GM21360 (cell line): ENCODE data around the gene FRS2.
"Not testable (repeated sequence)": the region's sequence is repeated elsewhere in the genome, so short reads cannot be mapped to it uniquely, and the experiment has no call there.

Experiments used
- ATAC-seq: cut with Tn5 transposase; IDR thresholded peaks from one replicate; pipeline ENCODE4 v1.9.1; 2021; ENCODE audit warnings: mild to moderate bottlenecking, moderate library complexity; ENCODE audit not compliant: unreplicated experiment

The FRS2 gene

GRCh38 chr12:69575346-69575745 lies 105.2 kb downstream of the FRS2 start:
- ATAC-seq, result no peak

- ATAC-seq, result no peak
Observed at GRCh38 chr12:69578283-69578682, 108.1 kb downstream of the FRS2 start.

DNA sequence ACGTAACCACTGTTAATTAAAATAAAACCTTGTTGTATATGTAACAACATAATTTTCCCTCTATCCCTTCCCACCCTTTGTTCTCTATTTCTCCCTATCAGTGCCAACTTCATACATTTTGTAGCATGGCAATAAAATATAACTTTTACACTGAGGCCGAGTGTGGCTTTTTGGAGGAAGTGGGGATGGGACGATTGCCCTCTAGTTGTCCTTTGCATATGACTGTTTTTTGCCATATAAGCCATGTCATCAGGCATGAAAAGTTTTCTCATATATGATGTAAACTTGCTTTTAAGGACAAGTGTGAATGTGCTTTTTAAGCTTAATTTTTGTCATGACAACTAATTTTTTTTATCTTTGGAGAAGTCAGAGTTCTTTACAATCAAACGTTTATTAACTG lies 108.8 kb downstream of the FRS2 start:
- no peak for ATAC-seq

DNA sequence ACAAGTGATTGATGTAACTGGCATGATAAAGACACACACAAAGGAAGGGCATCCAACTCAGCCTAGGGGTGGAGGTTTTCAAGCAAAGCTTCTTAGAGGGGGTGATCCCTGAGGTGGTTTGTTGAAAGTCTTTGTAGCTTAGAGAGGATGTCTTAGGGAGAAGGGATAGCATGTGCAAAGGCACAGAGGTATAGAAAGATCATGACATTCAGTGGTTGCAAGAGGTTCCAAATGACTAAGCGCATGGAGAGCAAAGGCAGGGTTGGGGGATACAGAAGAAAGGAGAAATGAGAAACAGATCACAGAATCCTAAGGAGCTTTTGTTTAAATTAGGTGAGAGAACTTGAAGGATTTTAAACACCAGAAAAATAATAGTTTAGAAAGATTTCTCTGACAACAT lies 109.9 kb downstream of the FRS2 start:
- no peak for ATAC-seq

- ATAC-seq, result no peak
Observed at GRCh38 chr12:69583203-69583602, 113.0 kb downstream of the FRS2 start.

- ATAC-seq, result peak; percentile 94
Observed at GRCh38 chr12:69585189-69586062, 115.2 kb downstream of the FRS2 start, which contains the start of gene CCT2. Gene CCT2 (plus strand): TSS chr12:69585459. CDS start chr12:69585522, 63 bp downstream.

DNA sequence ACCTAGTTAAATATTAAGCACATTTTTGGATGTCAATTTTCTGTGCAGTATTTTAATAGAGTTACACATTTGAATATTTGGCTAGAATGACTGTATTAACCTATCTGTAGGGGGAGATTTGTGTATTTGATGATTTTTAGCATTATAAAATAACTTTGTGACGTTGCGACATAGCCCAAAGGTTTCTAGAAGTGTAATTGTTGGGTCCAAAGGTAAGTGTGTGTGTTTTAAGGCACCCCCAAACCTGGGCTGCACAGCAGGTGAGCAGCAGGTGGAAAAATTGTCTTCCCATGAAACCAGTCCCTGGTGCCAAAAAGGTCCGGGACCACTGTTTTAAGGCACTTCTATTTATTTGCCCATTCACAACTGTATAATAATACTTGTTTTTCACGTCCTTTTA lies 118.3 kb downstream of the FRS2 start:
- ATAC-seq, result no peak

DNA sequence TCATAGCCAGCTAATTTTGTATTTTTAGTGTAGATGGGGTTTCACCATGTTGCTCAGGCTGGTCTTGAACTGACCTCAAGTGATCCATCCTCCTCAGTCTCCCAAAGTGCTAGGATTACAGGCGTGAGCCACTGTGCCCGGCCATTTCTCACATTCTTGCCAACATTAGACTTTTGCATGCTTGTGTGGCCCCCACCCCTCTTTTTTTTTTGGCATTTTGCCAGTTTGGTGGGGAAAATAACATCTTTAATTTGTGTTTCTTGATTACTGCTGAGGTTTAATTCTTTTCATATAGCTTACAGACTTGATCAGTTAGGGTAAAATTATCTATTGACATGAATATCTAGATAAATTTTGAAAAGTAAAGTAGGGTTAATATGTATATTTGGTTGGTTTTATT lies 118.9 kb downstream of the FRS2 start:
- ATAC-seq, result no peak

GRCh38 chr12:69595689-69596088 lies 125.5 kb downstream of the FRS2 start:
- ATAC-seq, result no peak

GRCh38 chr12:69598174-69598753 lies 128.1 kb downstream of the FRS2 start:
- ATAC-seq, result no peak

DNA sequence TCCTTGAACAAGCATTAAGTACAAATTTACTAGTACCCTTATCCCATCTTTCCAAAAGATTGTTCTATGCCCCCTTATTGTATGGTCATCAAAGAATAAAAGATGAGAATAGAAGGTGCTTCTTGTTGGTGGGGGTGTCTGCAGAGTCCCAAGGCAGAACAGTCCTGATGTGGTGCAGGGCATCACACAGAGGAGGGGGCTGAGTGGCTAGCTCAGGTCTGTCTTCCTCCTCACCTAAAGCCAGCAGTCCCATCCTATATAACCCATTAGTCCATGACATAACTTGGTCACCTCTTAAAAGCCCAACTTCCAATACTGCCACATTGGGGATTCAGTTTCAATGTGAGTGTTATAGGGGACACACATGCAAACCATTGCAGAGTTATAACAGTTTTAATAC lies 130.6 kb downstream of the FRS2 start:
- ATAC-seq, result no peak

DNA sequence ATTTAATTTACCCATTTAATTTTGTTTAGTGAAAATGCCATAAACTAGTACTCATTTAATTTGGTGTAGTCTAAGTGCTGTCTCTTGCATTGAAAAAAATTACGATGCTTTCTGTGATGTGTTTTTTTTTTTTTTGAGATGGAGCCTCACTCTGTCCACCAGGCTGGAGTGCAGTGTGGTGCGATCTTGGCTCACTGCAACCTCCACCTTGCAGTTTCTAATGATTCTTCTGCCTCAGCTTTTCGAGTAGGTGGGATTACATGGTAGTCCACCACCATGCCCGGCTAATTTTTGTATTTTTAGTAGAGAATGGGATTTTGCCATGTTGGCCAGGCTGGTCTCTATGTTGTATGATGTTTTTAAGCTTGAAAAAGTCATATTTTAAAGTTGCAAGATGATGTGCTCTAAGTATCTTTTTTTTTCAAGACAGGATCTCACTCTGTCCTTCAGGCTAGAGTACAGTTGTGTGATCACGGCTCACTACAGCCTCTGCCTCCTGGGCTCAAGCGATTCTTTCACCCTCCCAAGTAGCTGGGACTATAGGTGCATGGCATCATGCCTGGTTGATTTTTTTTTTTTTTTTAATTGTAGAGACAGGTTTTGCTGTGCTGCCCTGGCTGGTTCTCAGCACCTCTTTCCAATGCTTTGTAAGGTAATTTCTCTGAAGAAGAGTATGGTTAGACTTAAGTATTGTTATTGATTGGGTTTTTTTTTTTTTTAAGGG lies 131.9 kb downstream of the FRS2 start:
- no peak for ATAC-seq

GRCh38 chr12:69602954-69603353 lies 132.8 kb downstream of the FRS2 start:
- ATAC-seq, result no peak

DNA sequence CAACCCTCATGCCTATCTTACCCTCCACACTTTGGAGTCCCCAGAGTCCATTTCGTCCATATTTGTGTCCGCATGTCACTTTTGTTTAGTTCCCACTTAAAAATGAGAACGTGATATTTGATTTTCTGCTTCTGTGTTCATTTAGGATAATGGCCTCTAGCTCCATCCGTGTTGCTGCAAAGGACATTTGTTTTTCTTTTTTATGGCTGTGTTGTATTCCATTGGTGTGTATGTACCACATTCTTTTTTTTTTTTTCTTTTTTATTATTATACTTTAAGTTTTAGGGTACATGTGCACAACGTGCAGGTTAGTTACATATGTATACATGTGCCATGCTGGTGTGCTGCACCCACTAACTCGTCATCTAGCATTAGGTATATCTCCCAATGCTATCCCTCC lies 133.4 kb downstream of the FRS2 start:
- not testable (repeated sequence) for ATAC-seq

DNA sequence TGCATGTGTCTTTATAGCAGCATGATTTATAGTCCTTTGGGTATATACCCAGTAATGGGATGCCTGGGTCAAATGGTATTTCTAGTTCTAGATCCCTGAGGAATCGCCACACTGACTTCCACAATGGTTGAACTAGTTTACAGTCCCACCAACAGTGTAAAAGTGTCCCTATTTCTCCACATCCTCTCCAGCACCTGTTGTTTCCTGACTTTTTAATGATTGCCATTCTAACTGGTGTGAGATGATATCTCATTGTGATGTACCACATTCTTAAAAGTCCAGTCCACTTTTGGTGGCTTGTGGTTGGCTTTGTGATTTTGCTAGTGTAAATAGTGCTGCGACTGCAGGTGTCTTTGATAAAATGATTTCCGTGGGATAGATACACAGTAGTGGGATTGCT lies 134.1 kb downstream of the FRS2 start:
- ATAC-seq, result not testable (repeated sequence)

DNA sequence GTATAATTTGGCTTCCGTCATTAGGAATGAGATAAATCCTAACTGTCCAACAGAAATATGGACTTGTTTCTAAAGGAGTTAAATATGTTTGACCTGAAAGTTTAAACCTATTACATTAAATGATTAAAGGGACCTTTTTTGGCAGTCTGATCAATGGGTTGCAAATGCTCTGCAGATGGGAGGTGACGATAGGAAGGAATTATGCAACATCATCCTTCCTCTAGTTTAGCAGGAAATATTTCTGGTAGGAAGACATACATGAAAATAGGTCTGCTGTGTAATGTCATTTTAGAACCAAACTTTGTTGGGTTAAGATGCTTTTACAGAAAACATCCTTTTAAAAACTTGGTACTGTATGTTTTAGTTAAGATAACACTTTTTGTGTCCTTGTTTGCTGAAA lies 137.9 kb downstream of the FRS2 start:
- no peak for ATAC-seq

- no peak for ATAC-seq
Observed at GRCh38 chr12:69610126-69610525, 139.9 kb downstream of the FRS2 start.

GRCh38 chr12:69610729-69611128 lies 140.5 kb downstream of the FRS2 start, which contains the start of gene LRRC10:
Gene LRRC10 (minus strand): TSS chr12:69610907. CDS start chr12:69610838, 69 bp downstream.
- ATAC-seq, result no peak

DNA sequence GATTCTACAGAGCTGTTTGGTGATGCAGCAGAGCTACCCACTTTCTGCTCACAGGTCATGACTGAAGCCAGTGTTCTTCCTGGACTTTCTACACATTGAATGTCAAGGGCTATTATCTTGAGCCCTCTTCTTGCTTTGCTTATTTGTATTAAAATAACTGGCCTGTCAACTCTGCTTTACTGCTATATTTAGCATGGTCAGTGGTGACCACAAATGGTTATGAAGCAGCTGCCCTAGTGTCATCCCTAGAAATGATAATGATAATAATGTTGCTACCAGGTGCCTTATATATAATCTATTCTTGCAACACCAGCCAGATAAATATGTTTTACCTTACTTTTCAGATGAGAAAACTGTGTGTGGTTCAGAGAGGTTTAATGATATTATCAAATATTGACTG lies 143.2 kb downstream of the FRS2 start:
- ATAC-seq, result no peak

- no peak for ATAC-seq
Observed at GRCh38 chr12:69616025-69616424, 145.8 kb downstream of the FRS2 start.

GRCh38 chr12:69619050-69619449 lies 148.9 kb downstream of the FRS2 start:
- ATAC-seq, result no peak

- ATAC-seq, result no peak
Observed at GRCh38 chr12:69620077-69620476, 149.9 kb downstream of the FRS2 start.
